Ovary (tissue), 3 donors: ENCODE measurements around the gene KCNN3.

Experiments
- CTCF ChIP-seq, 3 donors: fragments of 450-650 bp in 2 of 3; fragments of 200-600 bp in 1 of 3; IDR thresholded peaks; one replicate each; pipeline versions ENCODE4 v1.5.1 to v1.8.0; 2016 to 2022; ENCODE audit warnings: antibody characterized with exemption in 3 of 3, mild to moderate bottlenecking in 1 of 3
- EP300 ChIP-seq: sonication (generic); formaldehyde crosslinking; IDR thresholded peaks from one replicate; pipeline ENCODE4 v1.6.1; 2017; ENCODE audit warnings: antibody characterized with exemption
- POLR2A ChIP-seq: fragments of 450-650 bp; IDR thresholded peaks from one replicate; pipeline ENCODE4 v1.6.1; 2017; ENCODE audit warnings: antibody characterized with exemption, mild to moderate bottlenecking, moderate library complexity
- donor health status: DM: no; HTN: no; CAD: no.

GRCh38 chr1:154712166-154712810 is 157.8 kb downstream of the KCNN3 start:
- TF ChIP-seq CTCF (IDR thresholded peaks at IDR 0.05), result no peak
- TF ChIP-seq POLR2A, result no peak
- no peak for TF ChIP-seq EP300
